Thyroid gland (tissue), 4 donors: ENCODE results near the gene BSPRY. TPM values are rescaled to one million over a fixed set of nuclear protein-coding genes. Genes with fewer than 3 reads are reported as not detected.

Experiments used
- DNase-seq, 2 donors: peaks; one replicate each; pipeline ENCODE4 v3.0.0-alpha.2; 2019
- H3K27ac ChIP-seq, 3 donors: fragments of 200-600 bp; sonication (generic); 1 replicate in 2 of 3; 2 replicates in 1 of 3; pipeline ENCODE4 v1.5.1; 2016 to 2019; ENCODE audit warnings: mild to moderate bottlenecking in 1 of 3, moderate library complexity in 1 of 3
- H3K27me3 ChIP-seq: fragments of 200-600 bp; sonication (generic); one replicate; pipeline ENCODE4 v1.5.1; 2019
- H3K36me3 ChIP-seq, 2 donors: fragments of 200-600 bp; sonication (generic); one replicate each; pipeline ENCODE4 v1.5.1; 2016 to 2019
- H3K4me1 ChIP-seq, 2 donors: fragments of 200-600 bp; sonication (generic); one replicate each; pipeline ENCODE4 v1.5.1; 2017 to 2019
- H3K4me3 ChIP-seq, 3 donors: fragments of 200-600 bp; sonication (generic); replicated peaks in 1 of 3; 1 replicate in 2 of 3; 2 replicates in 1 of 3; pipeline ENCODE4 v1.5.1; 2016; ENCODE audit warnings: mild to moderate bottlenecking in 1 of 3
- H3K9me3 ChIP-seq: fragments of 200-600 bp; sonication (generic); one replicate; pipeline ENCODE4 v1.5.1; 2017
- CTCF ChIP-seq, 6 experiments: fragments of 200-600 bp in 3 of 6; fragments of 450-650 bp in 3 of 6; sonication (generic) in 3 of 6; IDR thresholded peaks; one replicate each; pipeline ENCODE4 v1.5.1; 2016 to 2019; ENCODE audit warnings: antibody characterized with exemption in 6 of 6, mild to moderate bottlenecking in 2 of 6, inconsistent platforms in 1 of 6, moderate library complexity in 1 of 6
- POLR2A ChIP-seq, 2 donors: fragments of 450-650 bp; IDR thresholded peaks; one replicate each; pipeline ENCODE4 v1.6.1; 2017; ENCODE audit warnings: antibody characterized with exemption in 2 of 2, mild to moderate bottlenecking in 2 of 2, moderate library complexity in 1 of 2
- WGBS, 2 donors: methylation state at CpG; one replicate each; pipeline ENCODE4 v1.1.5; 2017; 5-methylcytosine and 5-hydroxymethylcytosine counted together
- intact Hi-C: fragments of 100-400 bp; cut with DNase I; formaldehyde crosslinking; loops from one replicate; pipeline ENCODE4 v1.15.1; 2023
- total RNA-seq, 4 donors: library from RNA; depleted of rRNA; stranded (reverse); fragments of >200 nt; gene quantifications; one replicate each; pipeline ENCODE4 v1.2.3, GENCODE V29; 2016

BSPRY gene
- total RNA-seq, 4 donors from 2014 or later, result 53.2 to 79.7 (median 67.1) TPM

- Histone ChIP-seq H3K9me3 (no peaks in the 10 kb centered on the region), H3K4me1 (peaks cover 13 to 30% of the 10 kb centered on the region in 2 donors), H3K36me3 (no peaks in the 10 kb centered on the region), H3K4me3 (no peak overlapping the region), H3K27me3 (no peaks in the 10 kb centered on the region), H3K27ac (peak overlapping the region in 1 of 3 donors; percentile 83)
- 63 to 73% methylated on average over 2 of the region's 2 CpGs for WGBS, 2 donors
- TF ChIP-seq POLR2A (IDR thresholded peaks at IDR 0.05) (no peak), CTCF (IDR thresholded peaks at IDR 0.05) (no peak)
- intact Hi-C loops, result no loop called here
- DNase-seq, result no peak
These were observed 4.2 kb upstream of the BSPRY start for GRCh38 chr9:113345190-113345589.

DNA sequence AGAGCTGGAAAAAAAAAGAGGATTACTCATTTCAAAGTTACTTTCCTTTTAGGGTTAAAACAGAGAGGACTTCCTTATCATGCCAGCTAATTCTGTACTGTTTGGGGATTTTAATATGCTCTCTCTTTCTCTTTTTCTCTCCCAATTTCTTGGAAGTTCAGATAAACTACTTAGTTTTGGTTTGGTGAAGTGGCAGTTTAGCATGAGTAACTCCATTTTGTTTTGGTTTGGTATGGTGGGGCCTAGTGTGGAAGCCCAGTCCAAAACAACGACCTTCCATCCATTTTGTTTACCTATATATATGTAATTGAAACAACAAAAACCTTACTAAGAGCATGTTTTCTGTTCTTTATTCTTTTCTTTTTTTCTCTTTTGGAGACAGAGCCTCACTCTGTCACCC lies 3.7 kb upstream of the BSPRY start:
- Histone ChIP-seq H3K27ac (peak overlapping the region in 2 of 3 donors; percentile 15 to 83), H3K27me3 (no peaks in the 10 kb centered on the region), H3K4me3 (no peak overlapping the region), H3K4me1 (peaks cover 13 to 33% of the 10 kb centered on the region in 2 donors), H3K36me3 (no peaks in the 10 kb centered on the region), H3K9me3 (no peaks in the 10 kb centered on the region)
- 0 to 35% methylated on average over 1 of the region's 1 CpG for WGBS, 2 donors
- intact Hi-C loops, result no loop called here
- no peak for DNase-seq
- TF ChIP-seq POLR2A (IDR thresholded peaks at IDR 0.05) (no peak), CTCF (IDR thresholded peaks at IDR 0.05) (no peak)

- TF ChIP-seq CTCF (IDR thresholded peaks at IDR 0.05), result no peak
- TF ChIP-seq POLR2A (IDR thresholded peaks at IDR 0.05), result no peak
- intact Hi-C loops, result no loop called here
These were observed 904 bp upstream of the BSPRY start for GRCh38 chr9:113348437-113348836.

GRCh38 chr9:113349066-113349444 lies 286 bp upstream of the BSPRY start:
- DNase-seq, result no peak
- Histone ChIP-seq H3K27me3 (no peaks in the 10 kb centered on the region), H3K36me3 (no peaks in the 10 kb centered on the region), H3K27ac (no peak overlapping the region), H3K4me1 (peaks cover 7 to 21% of the 10 kb centered on the region in 2 donors), H3K9me3 (no peaks in the 10 kb centered on the region), H3K4me3 (peak overlapping the region in 2 of 3 donors; percentile 47 to 65)
- WGBS, 2 donors, result 18 to 23% methylated on average over 13 of the region's 13 CpGs
- TF ChIP-seq CTCF (IDR thresholded peaks at IDR 0.05) (no peak), POLR2A (IDR thresholded peaks at IDR 0.05) (no peak)
- intact Hi-C loops, result no loop called here

More at GRCh38 chr9:113348437-113348836, 904 bp upstream of the BSPRY start:
- no peak overlapping the region for H3K4me3 ChIP-seq
- no peaks in the 10 kb centered on the region for H3K9me3 ChIP-seq
- peaks cover 10 to 26% of the 10 kb centered on the region in 2 donors for H3K4me1 ChIP-seq
- no peaks in the 10 kb centered on the region for H3K27me3 ChIP-seq
- DNase-seq, result no peak
- WGBS, 2 donors, result 90 to 91% methylated on average over 3 of the region's 3 CpGs
- H3K36me3 ChIP-seq, result no peaks in the 10 kb centered on the region
- H3K27ac ChIP-seq, result no peak overlapping the region

- DNase-seq, result peak; percentile 70 to 71
- peak overlapping the region; percentile 47 to 65 (median 50) for H3K4me3 ChIP-seq
- H3K27ac ChIP-seq, result peak overlapping the region; percentile 40 to 81 (median 73)
- no peaks in the 10 kb centered on the region for H3K27me3 ChIP-seq
- H3K9me3 ChIP-seq, result no peaks in the 10 kb centered on the region
- TF ChIP-seq POLR2A (IDR thresholded peaks at IDR 0.05), result peak in 1 of 2 donors; percentile 7
- no peak for TF ChIP-seq CTCF (IDR thresholded peaks at IDR 0.05)
- H3K4me1 ChIP-seq, result peaks cover 0 to 11% of the 10 kb centered on the region in 2 donors
- no peaks in the 10 kb centered on the region for H3K36me3 ChIP-seq
- intact Hi-C loops, result no loop called here
- WGBS, 2 donors, result 6 to 8% methylated on average over 14 of the region's 14 CpGs
These were observed 843 bp downstream of the BSPRY start for GRCh38 chr9:113350107-113350661.
